BLaER1 treated with 17β-estradiol and CSF1 and Interleukin-3, amounts not matched to agents 10 nM and 100 nM (cell line): Measurements from ENCODE around the gene ZNF467.

ENCODE experiments used
- H3K27ac ChIP-seq, 11 experiments: shearing (Covaris generic); formaldehyde crosslinking; 2 replicates each; pipeline ENCODE4 v1.8.1; 2022
- H3K27me3 ChIP-seq, 11 experiments: shearing (Covaris generic); formaldehyde crosslinking; 2 replicates each; pipeline ENCODE4 v1.8.1; 2022
- H3K36me3 ChIP-seq, 11 experiments: shearing (Covaris generic); formaldehyde crosslinking; 2 replicates each; pipeline ENCODE4 v1.8.1; 2022
- H3K4me1 ChIP-seq, 10 experiments: shearing (Covaris generic); formaldehyde crosslinking; 2 replicates each; pipeline ENCODE4 v1.8.1; 2022
- H3K4me2 ChIP-seq, 11 experiments: shearing (Covaris generic); formaldehyde crosslinking; 2 replicates each; pipeline ENCODE4 v1.8.1; 2022
- H3K4me3 ChIP-seq, 10 experiments: shearing (Covaris generic); formaldehyde crosslinking; 2 replicates each; pipeline ENCODE4 v1.8.1; 2022
- H3K9ac ChIP-seq, 11 experiments: shearing (Covaris generic); formaldehyde crosslinking; 2 replicates each; pipeline ENCODE4 v1.8.1; 2022
- H3K9me3 ChIP-seq, 11 experiments: shearing (Covaris generic); formaldehyde crosslinking; replicated peaks in 1 of 11; 2 replicates each; pipeline ENCODE4 v1.8.1; 2022
- H4K20me1 ChIP-seq, 11 experiments: shearing (Covaris generic); formaldehyde crosslinking; 2 replicates each; pipeline ENCODE4 v1.8.1; 2022
- Cebpa-rat ChIP-seq, 11 experiments: shearing (Covaris generic); IDR thresholded peaks; 2 replicates each; pipeline ENCODE4 v1.8.1; 2022

The ZNF467 gene

DNA sequence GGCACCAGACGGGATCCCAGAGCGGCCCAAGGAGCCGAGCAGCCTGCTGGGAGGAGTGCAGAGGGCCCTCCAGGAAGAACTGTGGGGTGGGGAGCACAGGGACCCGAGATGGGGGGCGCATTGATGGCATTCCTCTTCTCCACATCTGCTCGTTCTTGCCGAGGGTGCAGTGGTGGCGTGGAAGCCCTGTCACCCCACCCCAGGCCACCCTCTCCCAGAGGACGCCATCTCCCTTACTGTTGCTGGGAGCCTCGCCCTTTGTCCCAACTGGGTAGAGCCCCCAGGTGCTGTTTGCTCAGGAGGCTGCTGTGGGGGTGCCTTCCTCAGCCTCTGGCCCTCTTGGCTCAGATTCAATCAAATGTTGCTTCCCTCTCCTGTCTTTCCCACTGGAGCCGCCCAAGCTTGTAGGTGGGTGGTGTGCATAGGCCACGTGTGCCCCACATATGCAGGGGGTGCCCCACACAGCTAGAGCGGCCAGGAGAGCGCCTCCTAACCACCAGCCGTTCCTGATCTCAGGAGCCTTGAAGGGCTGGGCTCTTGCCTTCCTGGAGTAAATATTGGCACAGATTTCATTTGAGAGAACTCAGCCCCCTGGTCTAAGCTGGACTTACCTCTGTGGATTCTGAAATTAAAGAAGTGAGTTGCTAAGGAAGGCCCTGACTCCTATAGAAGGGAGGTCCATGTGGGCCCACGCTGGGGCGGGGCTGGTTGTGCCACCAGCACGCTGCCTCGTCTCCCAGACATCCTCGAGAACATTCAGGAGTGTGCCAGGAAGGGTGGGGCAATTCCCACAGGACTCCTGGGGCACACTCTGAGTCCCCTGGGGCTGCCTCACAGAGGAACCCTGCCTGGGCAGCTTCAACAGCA, 39.2 kb downstream of the ZNF467 start:
- Histone ChIP-seq H3K36me3 (peaks cover 44 to 57% (median 51%) of the 10 kb centered on the region in 11 experiments), H3K27ac (0 out of 22 replicates have a peak overlapping the region, but pooled peaks of 1 of the 11 experiments have one; percentile 5), H3K27me3 (no peaks in the 10 kb centered on the region), H3K4me1 (peaks cover 25 to 39% (median 34%) of the 10 kb centered on the region in 10 experiments; a peak in 19 of 20 replicates), H3K9me3 (no peaks in the 10 kb centered on the region), H3K4me2 (peak overlapping the region; percentile 1 to 74 (median 64); a peak in 20 of 22 replicates), H4K20me1 (peaks cover 0 to 26% (median 3%) of the 10 kb centered on the region in 11 experiments; a peak in 9 of 22 replicates), H3K9ac (peak overlapping the region in 4 of 11 experiments; percentile 6 to 29 (median 16); a peak in 3 of 22 replicates), H3K4me3 (no peak overlapping the region)
- no peak for TF ChIP-seq Cebpa-rat (IDR thresholded peaks at IDR 0.05)

GRCh38 chr7:149733131-149733923, 40.1 kb downstream of the ZNF467 start:
- no peak for TF ChIP-seq Cebpa-rat (IDR thresholded peaks at IDR 0.05)
- peaks cover 52 to 66% (median 59%) of the 10 kb centered on the region in 11 experiments for H3K36me3 ChIP-seq

GRCh38 chr7:149732611-149733010, 40.8 kb downstream of the ZNF467 start:
- H3K4me2 ChIP-seq, result no peak overlapping the region
- peaks cover 0 to 33% (median 3%) of the 10 kb centered on the region in 11 experiments; a peak in 9 of 22 replicates for H4K20me1 ChIP-seq
- H3K9ac ChIP-seq, result no peak overlapping the region
- H3K4me3 ChIP-seq, result no peak overlapping the region
- peaks cover 59 to 73% (median 66%) of the 10 kb centered on the region in 11 experiments for H3K36me3 ChIP-seq
- no peak for TF ChIP-seq Cebpa-rat (IDR thresholded peaks at IDR 0.05)
- no peaks in the 10 kb centered on the region for H3K27me3 ChIP-seq
- no peak overlapping the region for H3K27ac ChIP-seq
- H3K9me3 ChIP-seq, result no peaks in the 10 kb centered on the region
- peaks cover 31 to 39% (median 34%) of the 10 kb centered on the region in 10 experiments for H3K4me1 ChIP-seq

More at GRCh38 chr7:149733131-149733923, 40.1 kb downstream of the ZNF467 start:
- H3K4me3 ChIP-seq, result no peak overlapping the region
- H4K20me1 ChIP-seq, result peaks cover 0 to 27% (median 3%) of the 10 kb centered on the region in 11 experiments; a peak in 9 of 22 replicates
- H3K9ac ChIP-seq, result no peak overlapping the region
- peak overlapping the region in 2 of 11 experiments; percentile 68 to 69; a peak in 2 of 22 replicates for H3K4me2 ChIP-seq
- no peaks in the 10 kb centered on the region for H3K9me3 ChIP-seq
- 0 out of 22 replicates have a peak overlapping the region, but pooled peaks of 1 of the 11 experiments have one; percentile 5 for H3K27ac ChIP-seq
- peaks cover 25 to 39% (median 34%) of the 10 kb centered on the region in 10 experiments; a peak in 19 of 20 replicates for H3K4me1 ChIP-seq
- no peaks in the 10 kb centered on the region for H3K27me3 ChIP-seq

DNA sequence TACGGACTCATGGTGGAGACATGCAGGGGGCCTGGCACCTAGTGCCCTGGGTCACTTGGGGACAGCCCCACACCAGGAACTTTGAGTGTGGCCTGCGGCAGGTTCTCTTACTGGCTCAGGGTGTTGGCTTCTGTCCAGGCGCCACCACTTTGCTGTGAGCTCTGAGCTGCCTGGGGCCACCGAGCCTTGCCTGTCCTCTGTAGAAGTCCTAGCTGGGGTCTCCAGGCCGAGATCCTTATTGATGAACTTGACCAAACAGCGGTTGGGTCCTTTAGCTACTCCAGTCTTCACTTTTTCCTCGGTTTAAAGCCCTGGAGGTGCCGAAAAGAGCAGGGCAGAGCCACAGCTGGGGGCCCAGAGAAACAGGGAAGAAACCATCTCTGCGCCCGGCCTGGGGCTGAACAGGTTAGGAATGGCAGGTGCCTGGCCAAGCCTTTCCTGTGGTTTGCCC, 41.3 kb downstream of the ZNF467 start:
- TF ChIP-seq Cebpa-rat (IDR thresholded peaks at IDR 0.05), result no peak

GRCh38 chr7:149731207-149731955, 42.0 kb downstream of the ZNF467 start:
- H3K36me3 ChIP-seq, result peaks cover 71 to 85% (median 79%) of the 10 kb centered on the region in 11 experiments
- no peak overlapping the region for H3K27ac ChIP-seq

More for the DNA sequence above, 41.3 kb downstream of the ZNF467 start:
- Histone ChIP-seq H3K27me3 (no peaks in the 10 kb centered on the region), H3K4me3 (no peak overlapping the region), H3K27ac (no peak overlapping the region), H3K4me1 (peaks cover 32 to 39% (median 35%) of the 10 kb centered on the region in 10 experiments), H3K36me3 (peaks cover 64 to 78% (median 71%) of the 10 kb centered on the region in 11 experiments), H3K9ac (no peak overlapping the region), H3K9me3 (no peaks in the 10 kb centered on the region), H4K20me1 (peaks cover 0 to 33% (median 3%) of the 10 kb centered on the region in 11 experiments; a peak in 9 of 22 replicates), H3K4me2 (no peak overlapping the region)

DNA sequence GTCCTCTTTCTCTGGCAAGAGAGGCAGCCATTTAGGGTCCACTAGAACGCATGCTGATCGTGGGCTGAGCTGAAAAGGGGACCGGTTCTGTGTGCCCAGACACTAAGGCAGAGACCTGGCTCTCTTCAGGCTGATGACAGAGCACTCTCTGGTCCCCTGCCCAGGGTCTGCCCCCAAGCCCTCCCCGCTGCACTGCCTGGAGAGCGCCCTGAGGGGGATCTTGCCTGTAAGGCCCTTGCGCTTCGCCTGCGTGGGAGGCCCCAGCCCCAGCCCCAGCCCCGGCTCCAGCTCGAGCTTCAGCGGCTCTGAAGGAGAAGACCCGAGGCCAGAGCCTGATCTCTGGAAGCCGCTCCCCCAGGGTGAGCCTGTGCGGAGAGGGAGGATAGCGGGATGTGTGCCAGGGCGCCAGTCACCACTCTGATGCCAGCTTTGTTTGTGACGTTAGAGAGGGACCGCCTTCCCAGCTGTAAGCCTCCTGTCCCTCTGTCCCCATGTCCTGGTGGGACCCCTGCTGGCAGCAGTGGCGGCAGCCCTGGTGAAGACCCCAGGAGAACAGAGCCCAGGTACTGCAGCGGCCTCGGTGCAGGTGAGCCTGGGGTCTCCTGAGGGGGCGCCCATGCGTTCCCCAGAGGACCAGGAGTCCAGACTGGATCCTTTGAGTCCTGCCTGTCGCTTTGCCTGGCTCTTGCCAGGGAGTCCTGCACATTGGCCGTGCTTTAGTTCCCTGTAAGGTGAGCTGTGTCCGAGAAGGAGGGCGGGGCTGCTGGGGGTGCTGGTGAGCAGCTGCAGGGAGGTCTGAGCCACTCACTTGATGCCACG, 43.2 kb downstream of the ZNF467 start:
- peaks cover 0 to 23% (median 0%) of the 10 kb centered on the region in 11 experiments; a peak in 9 of 22 replicates for H4K20me1 ChIP-seq
- peaks cover 20 to 48% (median 24%) of the 10 kb centered on the region in 10 experiments for H3K4me1 ChIP-seq
- no peaks in the 10 kb centered on the region for H3K9me3 ChIP-seq
- H3K4me2 ChIP-seq, result no peak overlapping the region
- no peak overlapping the region for H3K4me3 ChIP-seq
- H3K27ac ChIP-seq, result no peak overlapping the region
- no peak overlapping the region for H3K9ac ChIP-seq
- H3K27me3 ChIP-seq, result no peaks in the 10 kb centered on the region
- TF ChIP-seq Cebpa-rat (IDR thresholded peaks at IDR 0.05), result no peak
- peaks cover 80 to 97% (median 88%) of the 10 kb centered on the region in 11 experiments for H3K36me3 ChIP-seq

More at GRCh38 chr7:149731207-149731955, 42.0 kb downstream of the ZNF467 start:
- Histone ChIP-seq H3K4me2 (no peak overlapping the region), H3K9ac (no peak overlapping the region), H4K20me1 (peaks cover 0 to 33% (median 3%) of the 10 kb centered on the region in 11 experiments; a peak in 9 of 22 replicates), H3K4me1 (peaks cover 27 to 46% (median 30%) of the 10 kb centered on the region in 10 experiments), H3K4me3 (no peak overlapping the region), H3K27me3 (no peaks in the 10 kb centered on the region), H3K9me3 (no peaks in the 10 kb centered on the region)
- no peak for TF ChIP-seq Cebpa-rat (IDR thresholded peaks at IDR 0.05)

DNA sequence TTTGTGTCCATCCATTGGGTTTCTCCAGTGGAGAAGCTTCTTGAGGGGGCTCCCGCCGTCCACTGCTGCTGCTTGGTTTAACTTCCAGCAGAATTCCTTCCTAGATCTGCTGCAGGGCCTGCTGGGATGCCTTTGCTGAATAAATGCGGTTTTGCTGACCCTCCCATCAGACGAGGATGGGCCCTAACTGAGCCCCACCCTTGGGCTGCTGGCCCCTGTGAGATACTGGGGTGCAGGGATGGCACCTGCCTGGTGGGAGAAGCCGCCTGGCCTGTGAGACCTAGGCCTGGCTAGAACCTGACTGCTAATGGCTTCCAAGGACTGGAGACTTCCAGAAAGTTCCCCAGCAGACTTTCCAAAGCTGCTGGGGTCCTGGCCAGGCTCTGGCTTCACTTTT, 43.8 kb downstream of the ZNF467 start:
- Histone ChIP-seq H3K9me3 (no peaks in the 10 kb centered on the region), H3K4me2 (no peak overlapping the region), H3K27ac (no peak overlapping the region), H3K4me3 (no peak overlapping the region), H4K20me1 (peaks cover 0 to 17% (median 0%) of the 10 kb centered on the region in 11 experiments; a peak in 4 of 22 replicates), H3K36me3 (peaks cover 80 to 100% (median 94%) of the 10 kb centered on the region in 11 experiments), H3K4me1 (peaks cover 20 to 48% (median 24%) of the 10 kb centered on the region in 10 experiments), H3K9ac (no peak overlapping the region), H3K27me3 (no peaks in the 10 kb centered on the region)
- TF ChIP-seq Cebpa-rat (IDR thresholded peaks at IDR 0.05), result no peak
